ENCODE data around the gene TTLL5.
A peak's percentile ranks its signal among the peaks of the same experiment; 100 is the strongest.

TTLL5 gene

DNA sequence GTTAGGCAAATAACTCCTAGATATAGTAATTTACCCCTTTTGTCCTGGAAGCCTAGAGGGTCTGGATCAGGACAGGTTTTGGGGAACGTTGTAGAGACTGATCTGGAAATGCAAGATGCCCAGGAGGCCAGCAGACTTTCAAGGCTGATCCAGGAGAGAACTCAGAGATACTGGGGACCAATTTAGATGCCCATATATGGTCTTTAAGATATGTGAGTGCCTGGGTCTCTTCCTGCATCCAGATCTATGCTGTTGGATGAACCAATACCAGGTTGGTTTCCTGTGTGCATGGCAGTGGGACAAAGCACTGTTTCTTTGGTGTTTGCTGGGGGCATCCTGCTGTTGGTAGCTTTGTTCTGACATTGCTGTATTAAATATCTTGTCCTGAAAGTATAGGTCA lies 5.8 kb upstream of the TTLL5 start:
- Histone ChIP-seq H3K4me3 (ENCODE audit: low read length) (no peak overlapping the region), H3K9me2 (replicated peaks; ENCODE audit: control insufficient read depth, low read length) (no peaks in the 10 kb centered on the region), H4K20me1 (ENCODE audit: control insufficient read depth, insufficient read depth, low read depth, low read length) (no peaks in the 10 kb centered on the region), H3K4me1 (ENCODE audit: control insufficient read depth, low read length) (peaks cover 18% of the 10 kb centered on the region), H3K4me2 (ENCODE audit: low read length) (no peak overlapping the region), H3K36me3 (ENCODE audit: control insufficient read depth, low read length) (peaks cover 80% of the 10 kb centered on the region), H3K79me2 (ENCODE audit: control insufficient read depth, low read length) (peaks cover 29% of the 10 kb centered on the region), H3K27me3 (ENCODE audit: control insufficient read depth, low read length) (no peaks in the 10 kb centered on the region), H3K27ac (ENCODE audit: low read depth, low read length) (no peak overlapping the region), H3F3A (ENCODE audit: control insufficient read depth, insufficient read depth) (no peaks in the 10 kb centered on the region), H3K9me3 (ENCODE audit: control insufficient read depth, insufficient read depth, low read length) (no peaks in the 10 kb centered on the region)
- TF ChIP-seq, protein P1, sequence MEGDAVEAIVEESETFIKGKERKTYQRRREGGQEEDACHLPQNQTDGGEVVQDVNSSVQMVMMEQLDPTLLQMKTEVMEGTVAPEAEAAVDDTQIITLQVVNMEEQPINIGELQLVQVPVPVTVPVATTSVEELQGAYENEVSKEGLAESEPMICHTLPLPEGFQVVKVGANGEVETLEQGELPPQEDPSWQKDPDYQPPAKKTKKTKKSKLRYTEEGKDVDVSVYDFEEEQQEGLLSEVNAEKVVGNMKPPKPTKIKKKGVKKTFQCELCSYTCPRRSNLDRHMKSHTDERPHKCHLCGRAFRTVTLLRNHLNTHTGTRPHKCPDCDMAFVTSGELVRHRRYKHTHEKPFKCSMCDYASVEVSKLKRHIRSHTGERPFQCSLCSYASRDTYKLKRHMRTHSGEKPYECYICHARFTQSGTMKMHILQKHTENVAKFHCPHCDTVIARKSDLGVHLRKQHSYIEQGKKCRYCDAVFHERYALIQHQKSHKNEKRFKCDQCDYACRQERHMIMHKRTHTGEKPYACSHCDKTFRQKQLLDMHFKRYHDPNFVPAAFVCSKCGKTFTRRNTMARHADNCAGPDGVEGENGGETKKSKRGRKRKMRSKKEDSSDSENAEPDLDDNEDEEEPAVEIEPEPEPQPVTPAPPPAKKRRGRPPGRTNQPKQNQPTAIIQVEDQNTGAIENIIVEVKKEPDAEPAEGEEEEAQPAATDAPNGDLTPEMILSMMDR (IDR thresholded peaks at IDR 0.05; ENCODE audit: low read depth, low read length, poor library complexity, severe bottlenecking), result no peak
- TF ChIP-seq EZH2phosphoT487 (IDR thresholded peaks at IDR 0.05; ENCODE audit: borderline replicate concordance, low read length), result no peak

DNA sequence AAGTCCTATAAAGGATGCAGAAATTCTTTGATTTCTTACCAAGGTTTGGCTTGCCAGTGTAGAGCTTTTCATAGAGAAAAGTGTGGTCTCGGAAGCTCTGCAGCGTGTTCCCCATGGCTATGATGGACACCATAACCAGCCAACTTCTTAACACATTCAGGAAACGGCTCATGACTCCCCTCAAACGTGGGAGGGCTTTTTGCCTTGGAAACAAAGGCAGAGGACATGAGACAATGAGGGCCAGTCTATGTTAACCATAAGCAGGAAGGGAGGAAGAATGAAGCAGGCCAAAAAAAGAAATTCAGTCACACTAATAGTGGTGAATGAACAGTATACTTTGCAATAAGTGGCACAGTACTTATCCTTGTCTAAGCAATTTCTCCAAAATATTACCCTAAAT lies 3.7 kb upstream of the TTLL5 start:
- H4K20me1 ChIP-seq (ENCODE audit: control insufficient read depth, insufficient read depth, low read depth, low read length), result no peaks in the 10 kb centered on the region
- no peaks in the 10 kb centered on the region for H3F3A ChIP-seq (ENCODE audit: control insufficient read depth, insufficient read depth)
- H3K4me1 ChIP-seq (ENCODE audit: control insufficient read depth, low read length), result peaks cover 21% of the 10 kb centered on the region
- no peak overlapping the region for H3K27ac ChIP-seq (ENCODE audit: low read depth, low read length)
- H3K79me2 ChIP-seq (ENCODE audit: control insufficient read depth, low read length), result peaks cover 43% of the 10 kb centered on the region
- no peak overlapping the region for H3K4me3 ChIP-seq (ENCODE audit: low read length)
- no peaks in the 10 kb centered on the region for H3K9me3 ChIP-seq (ENCODE audit: control insufficient read depth, insufficient read depth, low read length)
- peaks cover 66% of the 10 kb centered on the region for H3K36me3 ChIP-seq (ENCODE audit: control insufficient read depth, low read length)
- H3K9me2 ChIP-seq (replicated peaks; ENCODE audit: control insufficient read depth, low read length), result no peaks in the 10 kb centered on the region
- H3K4me2 ChIP-seq (ENCODE audit: low read length), result no peak overlapping the region
- TF ChIP-seq, protein P1 (IDR thresholded peaks at IDR 0.05; ENCODE audit: low read depth, low read length, poor library complexity, severe bottlenecking), result no peak
- no peak for TF ChIP-seq EZH2phosphoT487 (IDR thresholded peaks at IDR 0.05; ENCODE audit: borderline replicate concordance, low read length)
- no peaks in the 10 kb centered on the region for H3K27me3 ChIP-seq (ENCODE audit: control insufficient read depth, low read length)

DNA sequence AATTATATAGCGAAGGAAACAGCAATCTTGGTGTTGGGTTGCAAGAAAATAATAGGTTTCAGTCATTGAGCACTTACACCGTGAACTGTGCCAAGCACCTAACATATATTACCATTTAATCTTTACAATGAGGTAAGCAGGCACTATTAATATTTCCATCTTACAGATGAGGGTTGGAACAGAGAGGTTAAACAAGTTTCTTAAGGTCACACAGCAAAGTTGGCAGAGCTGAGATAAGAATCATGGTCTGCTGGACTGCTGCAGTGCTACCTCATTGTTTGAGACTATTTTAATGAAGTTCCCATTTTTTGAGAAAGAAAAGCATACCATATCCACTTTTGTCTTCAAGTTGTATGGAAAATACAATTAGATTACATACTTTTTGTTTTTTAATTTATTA lies 2.1 kb upstream of the TTLL5 start:
- Histone ChIP-seq H3K27ac (ENCODE audit: low read depth, low read length) (no peak overlapping the region), H3K4me2 (ENCODE audit: low read length) (peak overlapping the region; percentile 26), H4K20me1 (ENCODE audit: control insufficient read depth, insufficient read depth, low read depth, low read length) (no peaks in the 10 kb centered on the region), H3K79me2 (ENCODE audit: control insufficient read depth, low read length) (peaks cover 49% of the 10 kb centered on the region), H3K9me3 (ENCODE audit: control insufficient read depth, insufficient read depth, low read length) (no peaks in the 10 kb centered on the region), H3K4me1 (ENCODE audit: control insufficient read depth, low read length) (peaks cover 21% of the 10 kb centered on the region), H3K36me3 (ENCODE audit: control insufficient read depth, low read length) (peaks cover 65% of the 10 kb centered on the region), H3K4me3 (ENCODE audit: low read length) (no peak overlapping the region), H3F3A (ENCODE audit: control insufficient read depth, insufficient read depth) (no peaks in the 10 kb centered on the region), H3K9me2 (replicated peaks; ENCODE audit: control insufficient read depth, low read length) (no peaks in the 10 kb centered on the region), H3K27me3 (ENCODE audit: control insufficient read depth, low read length) (no peaks in the 10 kb centered on the region)
- TF ChIP-seq, protein P1 (IDR thresholded peaks at IDR 0.05; ENCODE audit: low read depth, low read length, poor library complexity, severe bottlenecking), result no peak
- no peak for TF ChIP-seq EZH2phosphoT487 (IDR thresholded peaks at IDR 0.05; ENCODE audit: borderline replicate concordance, low read length)

DNA sequence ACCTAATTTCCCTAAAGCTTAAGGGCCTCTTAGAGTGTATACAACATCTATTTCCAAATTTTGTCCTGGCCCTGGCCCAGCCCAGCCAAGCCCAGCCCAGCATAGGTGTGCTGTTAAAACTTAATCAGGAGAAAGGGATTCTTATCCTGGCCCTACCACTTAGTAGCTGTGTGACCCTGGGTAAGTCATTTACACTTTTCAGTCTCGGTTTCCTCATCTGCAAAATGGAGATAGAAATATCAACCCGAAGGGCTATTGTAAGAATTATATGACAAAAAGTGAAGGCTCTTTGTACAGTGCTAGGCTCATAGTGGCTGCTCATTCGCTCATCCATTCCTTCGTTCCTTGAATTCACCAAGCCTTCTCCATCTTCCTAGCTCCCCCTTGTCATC lies 812 bp upstream of the TTLL5 start:
- TF ChIP-seq, protein P1 (IDR thresholded peaks at IDR 0.05; ENCODE audit: low read depth, low read length, poor library complexity, severe bottlenecking), result no peak
- no peak for TF ChIP-seq EZH2phosphoT487 (IDR thresholded peaks at IDR 0.05; ENCODE audit: borderline replicate concordance, low read length)
- Histone ChIP-seq H4K20me1 (ENCODE audit: control insufficient read depth, insufficient read depth, low read depth, low read length) (no peaks in the 10 kb centered on the region), H3K4me3 (ENCODE audit: low read length) (peak overlapping the region; percentile 82), H3K27me3 (ENCODE audit: control insufficient read depth, low read length) (no peaks in the 10 kb centered on the region), H3K4me2 (ENCODE audit: low read length) (peak overlapping the region; percentile 96), H3K79me2 (ENCODE audit: control insufficient read depth, low read length) (peaks cover 49% of the 10 kb centered on the region), H3K4me1 (ENCODE audit: control insufficient read depth, low read length) (peaks cover 21% of the 10 kb centered on the region), H3F3A (ENCODE audit: control insufficient read depth, insufficient read depth) (no peaks in the 10 kb centered on the region), H3K9me3 (ENCODE audit: control insufficient read depth, insufficient read depth, low read length) (no peaks in the 10 kb centered on the region), H3K9me2 (replicated peaks; ENCODE audit: control insufficient read depth, low read length) (no peaks in the 10 kb centered on the region), H3K27ac (ENCODE audit: low read depth, low read length) (peak overlapping the region; percentile 63), H3K36me3 (ENCODE audit: control insufficient read depth, low read length) (peaks cover 62% of the 10 kb centered on the region)

Data from DOHH2 (cell line).